ENCODE data around the gene SFXN3.

SFXN3 gene

DNA sequence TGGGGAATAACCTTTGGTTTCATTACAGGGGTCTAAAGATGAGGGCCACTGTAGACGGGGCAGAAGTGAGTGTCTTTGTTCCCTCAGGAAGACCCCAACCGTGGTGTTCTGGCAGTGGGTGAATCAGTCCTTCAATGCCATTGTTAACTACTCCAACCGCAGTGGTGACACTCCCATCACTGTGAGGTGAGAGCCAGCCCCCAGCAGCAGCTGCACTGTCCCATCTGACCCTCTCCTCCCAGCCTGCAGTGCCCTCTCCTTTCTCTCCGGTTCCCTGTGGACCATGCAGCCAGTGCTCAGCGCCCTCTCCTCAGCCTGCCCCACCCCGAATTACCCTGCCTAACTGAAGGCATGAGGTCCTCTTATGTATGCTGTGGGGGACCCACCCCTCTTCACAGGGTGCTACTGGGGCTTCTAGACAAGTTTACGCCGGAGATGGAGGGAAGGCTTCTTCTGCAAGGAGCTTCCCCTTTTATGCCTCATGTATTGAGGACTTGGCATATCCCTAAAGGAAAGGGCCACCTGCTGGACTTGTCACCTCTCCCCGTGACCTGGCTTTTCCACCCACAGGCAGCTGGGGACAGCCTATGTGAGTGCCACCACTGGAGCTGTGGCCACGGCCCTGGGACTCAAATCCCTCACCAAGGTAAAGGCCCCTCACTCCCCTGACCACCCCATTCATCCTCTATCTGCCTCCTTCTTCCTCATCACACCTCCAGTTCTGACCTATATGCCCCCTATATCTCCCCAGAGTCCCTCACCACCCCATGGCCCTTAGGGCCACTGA, 5.1 kb downstream of the SFXN3 start:
- in situ Hi-C loops (cut with MboI; ENCODE audit: low sequenced_read_pairs): no loop called here

DNA sequence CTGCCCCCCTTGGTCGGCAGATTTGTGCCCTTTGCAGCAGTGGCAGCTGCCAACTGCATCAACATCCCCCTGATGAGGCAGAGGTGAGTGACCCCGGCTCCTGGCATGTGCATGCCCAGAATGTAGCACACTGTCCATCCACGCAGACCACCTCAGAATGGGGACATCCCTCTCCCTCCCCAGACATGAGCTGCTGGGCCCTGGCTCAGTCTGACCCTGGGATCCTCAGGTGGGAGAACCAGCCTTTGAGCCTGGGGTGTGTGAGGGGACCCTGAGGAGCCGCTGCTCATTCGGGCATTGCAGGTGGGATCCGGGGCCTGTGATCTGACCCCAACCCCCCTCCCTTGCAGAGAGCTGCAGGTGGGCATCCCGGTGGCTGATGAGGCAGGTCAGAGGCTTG, 5.7 kb downstream of the SFXN3 start:
- in situ Hi-C loops (cut with MboI; ENCODE audit: low sequenced_read_pairs): no loop called here

DNA sequence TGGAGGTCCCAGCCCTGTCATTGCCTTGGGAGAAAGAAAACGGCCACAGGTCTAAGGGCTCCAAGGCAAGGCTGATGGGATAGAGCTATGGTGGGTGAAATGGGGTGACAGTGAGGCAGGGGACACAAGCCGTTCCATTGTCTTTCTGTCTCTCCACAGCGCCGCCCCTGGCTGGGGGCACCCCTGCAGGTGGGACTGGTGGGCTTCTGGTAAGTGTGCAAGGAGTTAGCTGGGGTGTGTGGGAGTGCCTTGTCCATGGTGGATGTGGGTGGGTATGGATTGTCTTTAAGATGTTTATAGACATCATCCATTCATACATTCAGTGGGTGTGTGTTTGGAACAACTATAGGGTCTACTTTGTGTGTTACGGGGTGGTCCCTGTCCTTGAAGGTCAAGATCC, 7.5 kb downstream of the SFXN3 start:
- in situ Hi-C loops (cut with MboI; ENCODE audit: low sequenced_read_pairs): no loop called here

DNA sequence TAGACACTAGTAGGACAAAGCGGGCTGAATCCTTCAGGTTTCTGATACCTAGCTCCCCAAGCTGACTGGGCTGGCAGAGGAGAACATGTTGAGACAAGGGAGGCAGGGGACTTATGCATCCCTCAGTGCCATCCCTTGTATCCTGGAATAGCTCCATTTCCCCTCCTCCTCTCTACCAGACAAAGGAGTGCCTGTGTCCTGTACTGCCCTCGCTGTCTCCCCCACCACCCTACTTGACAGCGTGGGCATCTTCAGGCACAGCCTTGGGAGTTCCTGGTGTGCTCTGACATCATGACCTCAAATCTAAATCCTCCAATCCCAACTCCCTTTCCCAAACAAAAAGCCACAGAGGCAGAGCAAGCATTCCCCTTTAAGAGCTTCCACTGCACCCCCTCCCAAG, 9.0 kb downstream of the SFXN3 start:
- in situ Hi-C loops (cut with MboI; ENCODE audit: low sequenced_read_pairs): no loop called here

DNA sequence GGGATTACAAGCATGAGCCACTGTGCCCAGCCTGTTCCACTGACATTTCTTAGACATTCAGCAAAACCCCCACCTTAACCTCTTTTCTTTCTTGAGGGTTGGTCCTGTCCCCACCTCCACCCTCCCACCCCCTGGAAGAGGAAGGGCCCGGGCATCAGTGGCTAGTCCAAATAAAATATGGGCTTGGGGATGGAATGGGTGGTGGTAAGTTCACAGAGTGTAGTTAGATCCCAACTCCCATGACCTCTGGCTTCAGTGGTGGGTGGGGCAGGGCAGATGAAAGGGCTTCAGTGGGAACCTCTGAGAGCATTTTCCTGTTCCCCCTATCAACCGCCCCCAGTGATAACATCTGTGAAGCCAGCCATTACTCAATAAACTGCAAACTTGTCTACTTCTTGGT, 9.8 kb downstream of the SFXN3 start:
- in situ Hi-C loops (cut with MboI; ENCODE audit: low sequenced_read_pairs): no loop called here

DNA sequence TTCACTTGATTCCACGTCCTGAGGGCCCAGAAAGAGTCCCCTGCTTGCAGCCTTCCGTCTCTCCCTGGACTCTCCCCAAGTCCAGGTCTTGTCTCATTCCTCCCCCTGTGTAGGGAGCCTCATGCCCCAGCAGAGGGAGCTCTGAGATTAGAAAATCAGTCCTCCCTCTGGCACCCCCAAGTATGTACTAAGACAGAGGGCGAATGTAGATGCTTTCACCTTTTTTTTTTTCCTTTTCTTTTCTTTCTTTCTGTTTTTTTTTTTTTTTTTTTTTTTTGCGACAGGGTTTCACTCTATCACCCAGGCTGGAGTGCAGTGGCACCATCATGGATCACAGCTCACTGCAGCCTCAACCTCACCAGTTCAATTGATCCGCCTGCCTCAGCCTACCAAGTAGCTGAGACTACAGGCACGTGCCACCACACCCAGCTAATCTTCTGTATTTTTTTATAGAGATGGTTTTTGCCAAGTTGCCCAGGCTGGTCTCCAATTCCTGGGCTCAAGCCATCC, 10.3 kb downstream of the SFXN3 start:
- in situ Hi-C loops (cut with MboI; ENCODE audit: low sequenced_read_pairs): no loop called here

DNA sequence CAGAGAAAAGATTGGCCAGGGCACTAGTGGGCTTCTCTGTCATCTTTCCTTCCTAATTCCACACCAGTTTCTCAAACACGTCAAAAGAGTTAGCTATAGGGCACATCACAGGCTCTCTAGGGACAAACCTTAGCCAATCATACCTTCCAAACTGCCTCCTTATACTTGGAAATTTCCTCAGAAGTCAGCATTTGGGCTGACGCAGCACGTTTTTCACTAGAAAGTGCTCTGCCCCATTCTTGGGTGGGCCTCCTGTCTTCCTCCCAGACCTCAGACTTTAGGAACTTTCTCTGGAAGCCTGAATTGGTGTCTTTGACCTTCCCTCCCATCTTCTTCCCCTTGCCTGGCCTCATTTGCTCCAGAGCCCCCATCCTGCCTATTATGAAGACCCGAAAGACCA, 11.1 kb downstream of the SFXN3 start:
- in situ Hi-C loops (cut with MboI; ENCODE audit: low sequenced_read_pairs): no loop called here

DNA sequence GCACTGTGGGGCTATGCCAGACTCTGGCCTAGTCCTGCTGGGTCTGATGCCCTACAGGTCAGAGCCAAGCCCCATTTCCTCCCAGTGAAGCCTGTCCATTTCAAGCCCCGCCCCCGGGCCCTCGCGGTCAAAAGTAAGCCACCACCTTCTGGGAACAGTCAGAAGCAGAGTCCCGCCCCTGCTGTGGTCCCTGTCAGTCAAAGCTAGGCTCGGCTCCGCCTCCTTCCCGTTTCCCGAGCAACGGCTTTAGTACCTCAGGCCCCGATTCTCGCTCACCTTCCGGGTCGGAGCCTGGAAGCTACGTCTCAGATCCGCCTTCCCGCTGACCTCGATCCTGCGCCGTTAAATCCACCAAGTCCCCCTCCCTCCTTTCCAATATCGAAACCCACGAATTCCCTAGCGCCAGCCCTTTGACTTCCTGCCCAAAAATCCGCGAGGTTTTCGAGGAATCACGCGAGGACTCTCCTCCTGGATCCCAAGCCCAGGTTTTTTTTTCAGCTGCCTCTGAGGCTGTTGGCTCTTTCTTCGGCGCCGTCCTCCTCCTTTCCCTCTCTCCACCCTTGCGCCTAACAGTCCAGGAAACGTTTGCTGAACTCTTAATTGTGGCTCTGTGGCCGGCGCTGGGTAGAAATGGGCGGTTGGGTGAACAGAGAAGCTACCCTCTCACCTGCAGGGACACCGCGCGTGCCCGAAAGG, 11.8 kb downstream of the SFXN3 start:
- in situ Hi-C loops (cut with MboI; ENCODE audit: low sequenced_read_pairs): no loop called here

DNA sequence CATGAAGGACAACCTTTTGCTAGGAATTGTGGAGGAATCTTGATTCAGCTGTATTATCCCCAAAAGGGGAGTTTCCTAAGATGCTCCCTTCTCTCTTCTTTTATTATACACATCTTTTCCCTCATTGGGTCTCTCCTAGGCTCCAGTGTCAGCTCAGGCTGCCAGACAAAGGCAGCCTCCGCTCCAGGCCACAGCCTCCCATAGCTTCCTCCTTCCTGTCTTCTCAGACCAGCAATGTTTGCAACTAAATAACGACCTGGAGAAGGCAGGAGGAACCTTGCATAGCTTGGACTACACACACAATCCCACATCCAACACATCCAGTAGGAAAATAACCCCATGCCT, 12.3 kb downstream of the SFXN3 start:
- in situ Hi-C loops (cut with MboI; ENCODE audit: low sequenced_read_pairs): no loop called here

DNA sequence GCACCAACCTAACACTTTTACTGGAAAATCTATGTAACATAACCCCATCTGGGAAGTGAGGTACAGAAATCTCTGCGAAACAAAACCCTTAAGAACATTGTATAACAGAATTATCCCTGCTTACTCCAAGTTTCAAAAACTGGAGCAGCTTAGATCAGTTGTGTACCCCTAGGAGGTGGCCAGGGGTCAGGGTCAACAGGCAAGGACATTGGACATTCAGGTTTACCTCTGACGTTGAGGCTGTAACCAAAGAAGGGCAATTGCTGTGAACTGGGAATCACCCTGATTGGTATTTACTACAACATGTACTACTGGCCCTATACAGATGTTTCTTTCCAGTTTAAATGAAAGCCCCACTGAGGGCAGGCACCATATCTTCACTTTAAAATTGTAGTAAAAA, 13.1 kb downstream of the SFXN3 start:
- in situ Hi-C loops (cut with MboI; ENCODE audit: low sequenced_read_pairs): no loop called here

DNA sequence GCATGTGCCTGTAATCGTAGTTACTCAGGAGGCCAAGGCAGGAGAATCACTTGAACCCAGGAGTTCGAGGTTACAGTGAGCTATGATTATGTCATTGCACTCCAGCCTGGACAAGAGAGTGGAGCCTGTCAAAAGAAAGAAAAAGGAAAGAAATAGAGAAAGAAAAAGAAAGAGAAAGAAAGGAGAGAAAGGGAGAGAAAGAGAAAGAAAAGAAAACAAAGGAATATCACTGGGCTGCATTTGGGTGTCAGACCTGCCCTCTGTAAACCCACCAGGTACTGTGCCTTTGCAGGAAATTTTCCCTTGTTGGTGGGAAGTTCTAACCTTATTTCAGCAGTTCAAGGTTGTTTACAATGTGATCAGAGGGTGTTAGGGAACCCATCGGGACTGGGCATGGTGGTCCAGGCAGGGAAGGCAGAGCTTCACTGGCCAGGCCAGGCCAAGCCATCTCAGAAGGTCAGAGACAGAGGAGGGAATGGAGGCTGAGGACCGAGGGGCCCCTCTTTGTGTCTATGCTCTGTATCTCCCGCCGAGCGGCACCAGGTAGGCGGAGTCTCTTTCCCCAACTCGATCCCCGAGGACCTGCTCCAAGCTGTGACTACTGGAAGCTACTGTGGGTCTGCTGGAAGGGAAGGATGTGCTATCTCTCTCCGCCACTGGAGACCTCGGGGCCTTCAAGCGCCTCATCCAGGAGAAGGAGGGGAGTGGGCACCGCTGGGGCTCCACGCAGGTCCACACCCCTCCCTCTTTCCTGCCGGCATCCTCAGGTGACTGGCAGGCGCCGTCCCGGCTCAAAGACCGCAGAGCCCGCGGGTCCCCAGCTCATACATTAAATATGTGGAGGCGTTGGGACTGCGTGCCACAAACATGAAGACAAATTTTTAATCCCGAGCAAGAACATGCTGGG, 15.6 kb downstream of the SFXN3 start:
- in situ Hi-C loops (cut with MboI; ENCODE audit: low sequenced_read_pairs): no loop called here

DNA sequence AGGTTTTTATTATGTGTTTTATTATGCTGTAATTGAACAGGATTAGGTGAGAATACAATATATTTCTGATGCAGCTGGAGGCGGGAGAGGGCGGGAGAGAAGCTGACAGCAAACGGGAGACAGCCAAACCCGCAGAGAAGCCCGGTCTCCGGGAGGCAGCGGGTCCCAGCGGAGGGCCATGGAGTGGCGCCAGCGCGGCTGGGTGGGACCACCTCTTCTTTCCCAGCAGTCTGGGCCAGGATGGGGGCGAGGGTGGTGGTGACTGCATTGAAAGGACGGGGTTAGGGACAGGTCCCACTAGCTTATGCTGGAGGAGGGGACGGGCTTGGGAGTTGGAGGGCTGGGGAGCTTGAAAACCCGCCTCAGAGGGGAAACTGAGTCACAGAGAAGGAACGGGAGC, 16.2 kb downstream of the SFXN3 start:
- in situ Hi-C loops (cut with MboI; ENCODE audit: low sequenced_read_pairs): no loop called here

DNA sequence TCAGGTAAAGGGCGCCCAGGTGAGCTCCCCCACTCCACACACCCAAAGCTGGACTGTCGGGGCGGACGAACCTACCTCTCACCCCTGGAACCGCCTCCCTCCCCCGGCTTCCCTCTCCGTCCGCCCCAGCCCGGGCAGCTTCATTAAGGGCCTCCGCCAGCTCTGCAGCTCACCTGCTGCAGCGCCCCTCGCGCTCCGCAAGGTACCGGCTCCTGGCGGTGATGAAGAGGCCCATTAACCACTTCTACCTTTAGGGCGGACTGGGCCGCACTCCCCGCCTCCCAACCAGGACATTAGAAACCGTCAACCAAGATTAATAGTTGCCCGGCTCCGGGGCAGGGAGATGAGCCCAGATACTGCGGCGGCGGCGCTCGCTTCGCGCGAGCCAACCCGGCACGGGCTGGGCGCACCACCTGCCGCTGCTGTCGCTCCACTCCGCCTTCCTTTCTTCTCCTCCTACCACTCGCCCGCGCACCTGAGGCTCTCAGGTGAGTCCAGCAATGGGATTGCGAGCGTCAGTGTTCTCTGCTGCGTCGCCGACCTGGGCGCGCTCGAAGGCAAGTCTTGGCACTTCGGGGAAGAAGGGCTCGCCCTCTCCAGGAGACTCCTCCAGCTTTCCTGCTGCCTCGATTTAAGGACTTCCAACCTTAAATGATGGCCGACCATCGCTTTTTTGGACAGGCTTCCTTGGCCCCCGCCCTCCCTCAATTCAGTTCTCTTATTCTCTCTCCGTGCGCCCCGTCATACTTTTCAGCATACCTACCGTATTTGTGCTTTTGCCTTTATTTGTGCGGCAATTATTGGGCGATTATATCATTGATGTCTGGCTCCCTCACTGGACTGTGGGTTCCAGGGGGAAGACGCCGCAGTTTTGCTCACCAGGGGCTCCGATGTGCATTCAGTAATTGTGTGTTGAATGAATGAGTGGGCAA, 17.2 kb downstream of the SFXN3 start:
- in situ Hi-C loops (cut with MboI; ENCODE audit: low sequenced_read_pairs): no loop called here

DNA sequence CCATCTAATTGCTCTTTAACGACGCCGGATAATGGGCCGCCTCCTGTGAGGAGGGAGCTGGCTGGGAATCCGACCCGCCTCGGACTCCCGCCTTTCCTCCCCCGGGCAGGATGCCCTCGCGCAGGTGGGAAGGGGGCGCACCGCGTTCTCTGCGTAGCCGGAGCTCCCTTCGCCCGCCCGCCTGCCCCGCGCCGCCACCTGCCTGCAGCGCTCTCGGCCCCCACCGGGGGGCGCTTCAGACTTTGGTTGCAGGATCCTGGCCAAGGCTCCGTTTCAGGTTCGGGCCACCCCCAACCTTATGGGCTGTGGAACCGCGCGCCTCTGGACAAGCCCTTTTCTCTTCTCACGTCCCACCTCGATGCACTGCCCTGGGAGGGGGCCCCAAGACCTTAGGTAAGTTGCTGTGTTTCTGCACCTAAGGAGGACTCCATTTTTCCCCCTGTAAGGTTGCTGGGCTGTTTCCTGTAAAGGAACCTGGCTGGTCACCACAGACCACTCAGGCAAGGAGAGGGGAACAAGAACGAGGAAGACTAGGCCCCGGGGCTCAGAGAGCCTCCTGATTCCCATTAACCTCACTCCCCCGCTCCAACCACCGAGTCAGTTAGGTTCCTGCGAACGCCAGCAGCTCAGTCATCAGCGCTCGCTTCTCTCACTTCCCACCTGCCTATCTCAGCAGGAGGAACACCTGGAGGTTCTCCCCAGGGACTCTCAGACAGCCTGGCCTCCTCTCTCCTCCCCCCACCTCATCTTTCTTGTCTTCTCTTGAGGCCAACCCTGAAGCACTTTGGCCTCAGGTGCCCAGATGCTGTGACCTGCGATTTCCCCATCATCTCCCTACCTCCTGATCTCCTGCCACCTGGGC, 19.4 kb downstream of the SFXN3 start:
- in situ Hi-C loops (cut with MboI; ENCODE audit: low sequenced_read_pairs): no loop called here

DNA sequence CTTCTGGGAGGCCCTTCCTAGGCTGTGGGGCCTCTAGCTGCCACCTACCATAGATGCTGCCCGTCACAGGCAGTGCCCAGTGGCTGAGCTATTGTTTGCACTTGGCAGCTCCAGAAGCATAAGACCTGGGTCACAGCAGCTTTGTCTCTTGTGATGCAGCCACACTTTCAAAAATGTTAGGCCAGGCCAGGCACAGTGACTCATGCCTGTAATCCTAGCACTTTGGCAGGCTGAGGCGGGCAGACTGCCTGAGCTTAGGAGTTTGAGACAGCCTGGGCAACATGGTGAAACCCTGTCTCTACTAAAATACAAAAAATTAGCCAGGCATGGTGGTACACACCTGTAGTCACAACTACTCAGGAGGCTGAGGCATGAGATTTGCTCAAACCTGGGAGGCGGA, 21.3 kb downstream of the SFXN3 start:
- in situ Hi-C loops (cut with MboI; ENCODE audit: low sequenced_read_pairs): no loop called here

DNA sequence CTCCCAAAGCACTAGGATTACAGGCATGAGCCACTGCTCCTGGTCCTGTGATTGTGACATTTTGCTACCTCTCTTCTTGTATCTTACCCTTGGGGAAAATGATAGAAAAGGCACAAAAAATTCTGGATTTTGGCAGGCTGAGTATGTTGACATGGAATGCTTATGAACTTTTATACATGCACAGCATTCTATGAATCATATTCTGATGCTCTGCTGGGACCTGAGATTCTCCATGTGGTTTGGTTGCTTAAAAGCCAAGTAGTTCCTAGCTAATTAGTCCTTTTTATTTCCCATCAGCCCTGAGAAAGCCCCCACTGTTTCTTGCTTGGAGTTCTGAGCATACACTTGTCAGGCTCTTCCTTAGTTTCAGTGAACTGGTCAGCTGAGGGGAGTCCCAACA, 22.5 kb downstream of the SFXN3 start:
- in situ Hi-C loops (cut with MboI; ENCODE audit: low sequenced_read_pairs): no loop called here

DNA sequence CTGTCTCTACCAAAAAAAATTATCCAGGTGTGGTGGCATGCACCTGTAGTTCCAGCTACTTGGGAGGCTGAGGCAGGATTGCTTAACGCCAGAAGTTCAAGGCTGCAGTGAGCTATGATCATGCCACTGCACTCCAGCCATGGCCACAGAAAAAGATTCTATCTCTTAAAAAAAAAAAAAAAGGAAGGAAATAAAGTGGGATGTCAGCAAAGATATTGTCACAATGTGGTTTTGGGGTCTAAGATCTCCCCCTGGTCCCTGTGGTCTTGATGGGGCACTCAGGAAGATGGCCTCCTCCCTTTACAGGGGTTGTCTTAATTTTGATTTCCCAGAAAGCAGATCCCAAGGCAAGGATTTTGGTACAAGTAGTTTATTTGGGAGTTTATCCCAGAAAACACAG, 23.3 kb downstream of the SFXN3 start:
- in situ Hi-C loops (cut with MboI; ENCODE audit: low sequenced_read_pairs): no loop called here

DNA sequence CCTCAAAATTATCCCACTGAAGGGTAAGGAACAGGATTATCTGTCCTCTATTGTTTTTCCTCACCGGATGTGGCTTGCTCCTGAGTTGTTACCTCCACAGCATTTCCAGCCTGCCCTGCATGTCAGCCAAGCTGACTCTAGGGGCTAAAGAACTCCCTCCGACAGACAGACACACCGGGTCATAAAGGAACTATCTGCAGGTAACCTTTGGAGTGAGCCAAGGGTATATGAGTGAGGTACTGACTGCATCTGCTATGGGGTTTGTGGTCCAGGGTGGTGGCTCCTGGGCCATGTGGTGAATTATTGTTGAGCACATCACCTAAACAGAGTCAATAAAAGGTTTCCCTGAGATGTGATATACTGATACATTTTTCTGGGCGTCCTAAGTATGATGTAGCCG, 23.8 kb downstream of the SFXN3 start:
- in situ Hi-C loops (cut with MboI; ENCODE audit: low sequenced_read_pairs): no loop called here

DNA sequence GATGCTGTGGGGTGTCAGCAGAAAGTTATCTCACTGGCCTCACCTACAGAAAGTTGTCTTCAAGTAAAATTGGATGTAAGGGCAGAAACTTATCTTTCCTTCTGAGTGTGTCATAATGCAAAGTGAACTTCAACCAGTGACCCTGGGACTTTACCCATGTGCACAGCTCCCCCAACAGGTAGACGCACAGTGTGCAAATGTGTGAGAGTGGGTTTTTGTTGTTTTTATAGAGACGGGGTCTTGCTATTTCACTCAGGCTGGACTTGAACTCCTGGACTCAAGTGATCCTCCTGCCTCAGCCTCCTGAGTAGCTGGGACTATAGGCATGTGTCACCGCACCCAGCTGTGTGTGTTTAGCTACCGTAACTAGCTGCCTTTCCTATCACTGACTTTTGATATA, 24.4 kb downstream of the SFXN3 start:
- in situ Hi-C loops (cut with MboI; ENCODE audit: low sequenced_read_pairs): no loop called here

All from HL-60/S4 treated with retinoic acid at 250 ng/mL for 4 days and 3 days (cell line).